ENCODE measurements around the gene MUSTN1.

Gene MUSTN1

DNA sequence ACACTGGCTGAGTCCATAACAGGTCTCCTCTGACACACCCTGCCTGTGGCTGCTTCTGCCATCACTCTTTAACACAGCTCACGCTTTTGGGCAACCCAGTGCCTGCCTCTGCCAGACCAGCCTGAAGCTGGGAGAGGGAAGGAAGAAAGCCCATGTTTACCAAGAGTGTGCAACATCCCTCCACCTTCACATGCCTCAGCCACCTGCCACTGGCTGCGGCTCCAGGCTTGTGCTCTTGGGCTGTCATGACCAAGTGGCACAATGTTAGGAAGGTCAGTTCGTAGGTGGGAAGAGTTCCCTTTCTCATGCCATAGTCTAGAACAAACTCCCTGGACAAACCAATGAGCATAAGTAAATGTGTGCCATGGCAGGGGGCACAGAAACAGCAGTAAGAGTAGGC, 42.3 kb upstream of the MUSTN1 start:
- TF ChIP-seq ZFX (IDR thresholded peaks at IDR 0.05; ENCODE audit: borderline replicate concordance) (no peak), CTCF (IDR thresholded peaks at IDR 0.05) (no peak)
- no peak overlapping the region for H3K27ac ChIP-seq

DNA sequence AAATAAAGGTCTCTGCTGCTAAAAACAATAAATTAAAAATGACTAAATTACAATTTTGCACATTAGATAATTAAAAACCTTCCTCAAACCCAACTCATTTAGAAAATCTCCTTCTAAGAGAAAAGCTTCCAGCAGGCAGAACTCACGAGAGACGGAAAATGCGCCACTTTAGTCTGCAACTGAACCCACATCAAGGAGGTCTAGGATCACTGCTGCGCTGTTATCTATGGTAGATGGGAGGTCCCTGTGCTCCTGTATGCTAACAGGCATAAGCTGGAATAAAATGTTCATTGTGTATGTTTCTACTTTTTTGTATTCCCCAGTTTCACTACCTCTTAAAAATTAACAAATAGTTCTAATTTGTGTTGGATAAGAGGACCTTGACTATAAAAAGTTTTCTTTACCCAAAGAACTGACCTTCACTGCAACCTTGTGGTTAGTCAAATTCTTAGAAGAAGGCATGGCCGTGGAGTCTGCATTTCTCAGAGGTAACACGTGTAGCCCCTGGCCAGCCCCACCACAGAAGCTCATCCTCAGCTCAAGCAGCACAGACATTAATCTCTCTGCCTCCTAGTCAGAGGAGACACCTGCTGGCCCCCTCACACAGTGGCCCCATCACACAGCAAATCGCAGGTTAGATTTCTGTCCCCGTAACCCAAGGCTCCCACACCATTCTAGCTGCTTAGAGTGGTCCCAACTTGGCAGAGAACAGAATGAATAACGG, 40.2 kb upstream of the MUSTN1 start:
- H3K27ac ChIP-seq, result no peak overlapping the region
- TF ChIP-seq ZFX (IDR thresholded peaks at IDR 0.05; ENCODE audit: borderline replicate concordance) (no peak), CTCF (IDR thresholded peaks at IDR 0.05) (no peak)

DNA sequence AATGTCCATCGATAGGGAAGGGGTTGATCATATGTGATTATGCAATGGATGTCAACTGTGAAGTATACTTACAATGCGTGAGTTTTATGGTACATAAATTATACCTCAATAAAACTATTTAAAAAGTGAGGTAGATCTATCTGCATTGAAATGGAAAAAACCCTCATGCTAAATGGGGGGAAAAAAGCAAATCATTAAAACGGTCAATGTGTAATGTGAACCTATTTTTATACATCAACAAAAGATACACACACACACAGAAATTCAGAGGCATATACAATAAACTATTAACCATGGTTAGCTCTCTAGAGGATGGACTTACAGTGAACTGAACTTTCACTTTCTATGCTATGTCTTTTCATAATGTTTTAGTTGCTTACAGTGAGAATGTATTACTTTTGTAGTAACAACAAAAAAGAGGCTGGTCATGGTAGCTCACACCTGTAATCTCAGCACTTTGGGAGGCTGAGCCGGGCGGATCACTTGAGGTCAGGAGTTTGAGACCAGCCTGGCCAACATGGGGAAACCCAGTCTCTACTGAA, 39.4 kb upstream of the MUSTN1 start:
- no peak for TF ChIP-seq ZFX (IDR thresholded peaks at IDR 0.05; ENCODE audit: borderline replicate concordance)
- TF ChIP-seq CTCF (IDR thresholded peaks at IDR 0.05), result no peak
- no peak overlapping the region for H3K27ac ChIP-seq

DNA sequence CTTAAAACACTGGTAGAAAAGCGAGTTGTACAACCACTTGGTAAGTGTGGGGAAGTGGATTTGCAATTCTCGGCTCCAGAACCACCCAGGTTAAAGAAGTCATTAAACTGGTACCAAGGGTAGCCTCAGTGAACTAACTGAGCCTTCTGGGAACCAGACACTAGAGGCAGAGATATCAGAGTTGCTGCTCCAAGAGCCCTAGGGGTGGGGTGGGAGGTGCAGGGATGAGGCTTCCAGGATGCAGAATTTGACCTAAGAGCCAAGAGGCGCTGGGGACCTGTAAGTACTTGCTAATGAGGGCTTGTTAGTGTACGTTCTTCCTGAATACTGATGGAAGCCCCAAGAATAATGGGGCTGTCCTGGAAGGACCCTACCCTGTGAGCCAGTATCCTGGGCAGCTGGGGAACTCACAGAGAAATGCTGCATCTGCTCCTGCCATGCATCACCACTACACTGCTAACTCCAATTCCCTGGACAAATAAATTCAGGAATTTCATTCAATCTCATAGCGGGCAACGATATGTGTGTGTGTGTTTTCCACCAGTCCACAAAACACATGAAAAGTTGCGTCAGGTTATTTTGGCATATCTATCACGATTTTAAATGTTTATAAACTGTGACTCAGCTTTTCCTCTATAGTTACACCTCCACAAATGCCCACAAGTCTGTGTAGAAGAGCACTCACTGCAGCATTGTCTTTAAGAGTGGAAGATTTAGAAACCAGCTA, 38.8 kb upstream of the MUSTN1 start:
- H3K27ac ChIP-seq, result no peak overlapping the region
- no peak for TF ChIP-seq ZFX (IDR thresholded peaks at IDR 0.05; ENCODE audit: borderline replicate concordance)
- TF ChIP-seq CTCF (IDR thresholded peaks at IDR 0.05), result no peak

GRCh38 chr3:52872245-52872644, 37.4 kb upstream of the MUSTN1 start:
- TF ChIP-seq ZFX (IDR thresholded peaks at IDR 0.05; ENCODE audit: borderline replicate concordance) (no peak), CTCF (IDR thresholded peaks at IDR 0.05) (no peak)
- no peak overlapping the region for H3K27ac ChIP-seq

DNA sequence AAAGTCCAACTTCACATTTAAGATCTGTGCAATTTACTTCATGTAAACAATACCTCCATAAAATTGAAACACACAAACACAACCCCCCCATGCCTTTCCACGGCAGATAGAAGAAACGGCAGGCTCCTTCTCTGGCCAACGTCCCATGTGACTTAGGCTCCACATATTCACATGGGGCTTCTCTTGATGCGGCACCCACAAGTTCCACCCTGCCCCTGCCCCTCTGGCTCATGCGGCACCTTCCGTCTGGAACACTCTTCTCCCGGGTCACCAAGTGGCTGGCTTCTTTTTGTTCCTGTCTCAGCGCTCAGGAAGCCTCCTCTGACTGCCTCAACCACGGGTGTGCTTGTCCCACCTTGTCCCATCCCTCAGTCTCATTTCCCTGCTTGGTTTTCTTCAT, 36.9 kb upstream of the MUSTN1 start:
- TF ChIP-seq ZFX (IDR thresholded peaks at IDR 0.05; ENCODE audit: borderline replicate concordance), result no peak
- TF ChIP-seq CTCF (IDR thresholded peaks at IDR 0.05), result no peak
- H3K27ac ChIP-seq, result no peak overlapping the region

GRCh38 chr3:52870471-52870870, 35.7 kb upstream of the MUSTN1 start:
- no peak overlapping the region for H3K27ac ChIP-seq
- TF ChIP-seq CTCF (IDR thresholded peaks at IDR 0.05) (no peak), ZFX (IDR thresholded peaks at IDR 0.05; ENCODE audit: borderline replicate concordance) (no peak)
